ENCODE results near the gene ENGASE.

The ENGASE gene

DNA sequence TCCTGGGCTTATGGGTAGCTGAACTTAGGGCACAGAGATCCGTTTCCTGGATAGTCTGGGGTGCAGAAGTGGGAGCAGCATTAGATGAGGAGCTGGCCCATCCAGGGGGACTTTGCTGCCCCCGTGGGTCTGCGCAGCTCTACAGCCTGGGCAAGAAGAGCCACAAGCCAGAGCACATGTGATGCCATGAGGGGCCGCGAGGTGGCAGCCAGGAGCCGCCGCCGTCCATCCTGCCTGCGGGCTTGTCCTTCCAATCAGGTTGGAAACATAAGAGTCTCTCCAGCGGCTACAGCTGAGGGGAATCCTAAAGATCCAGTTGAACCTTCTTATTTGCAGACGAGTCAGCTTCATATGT lies 28.8 kb upstream of the ENGASE start:
- no peak overlapping the region for H3K4me2 ChIP-seq (ENCODE audit: low read length)
- no peak overlapping the region for H3K56ac ChIP-seq (ENCODE audit: low read length)
- DNase-seq, result peak; percentile 74
- no peak overlapping the region for H2BK15ac ChIP-seq (replicated peaks; ENCODE audit: low read depth)
- no peaks in the 10 kb centered on the region for H3K36me3 ChIP-seq (ENCODE audit: control insufficient read depth, insufficient read depth, low read length)
- no peak overlapping the region for H3K23ac ChIP-seq (ENCODE audit: low read length)
- no peaks in the 10 kb centered on the region for H3K79me1 ChIP-seq (ENCODE audit: low read length)
- no peaks in the 10 kb centered on the region for H3K27me3 ChIP-seq (ENCODE audit: insufficient read depth, low read length, poor library complexity)
- no CpG with 5 or more reads among the region's 11 CpGs for WGBS (ENCODE audit: extremely low coverage, insufficient coverage, low lambda C conversion rate)
- no peak overlapping the region for H3K4ac ChIP-seq (ENCODE audit: low read depth, low read length)
- H3K4me3 ChIP-seq (ENCODE audit: low read length), result no peak overlapping the region
- H3K79me2 ChIP-seq (ENCODE audit: control insufficient read depth, insufficient read depth, low read length), result no peaks in the 10 kb centered on the region
- H2BK5ac ChIP-seq (ENCODE audit: low read length), result no peak overlapping the region
- no peak overlapping the region for H4K8ac ChIP-seq (ENCODE audit: low read depth, low read length)
- no peak overlapping the region for H3K9ac ChIP-seq (ENCODE audit: low read length)
- H3K27ac ChIP-seq (ENCODE audit: low read depth, low read length), result no peak overlapping the region
- H2AK5ac ChIP-seq (ENCODE audit: low read length), result no peak overlapping the region
- H2BK120ac ChIP-seq (ENCODE audit: low read depth, low read length), result no peak overlapping the region
- H3K4me1 ChIP-seq (ENCODE audit: control insufficient read depth, low read depth, low read length), result no peaks in the 10 kb centered on the region
- H4K5ac ChIP-seq (ENCODE audit: low read length), result no peak overlapping the region
- H3K18ac ChIP-seq (ENCODE audit: low read length), result no peak overlapping the region

DNA sequence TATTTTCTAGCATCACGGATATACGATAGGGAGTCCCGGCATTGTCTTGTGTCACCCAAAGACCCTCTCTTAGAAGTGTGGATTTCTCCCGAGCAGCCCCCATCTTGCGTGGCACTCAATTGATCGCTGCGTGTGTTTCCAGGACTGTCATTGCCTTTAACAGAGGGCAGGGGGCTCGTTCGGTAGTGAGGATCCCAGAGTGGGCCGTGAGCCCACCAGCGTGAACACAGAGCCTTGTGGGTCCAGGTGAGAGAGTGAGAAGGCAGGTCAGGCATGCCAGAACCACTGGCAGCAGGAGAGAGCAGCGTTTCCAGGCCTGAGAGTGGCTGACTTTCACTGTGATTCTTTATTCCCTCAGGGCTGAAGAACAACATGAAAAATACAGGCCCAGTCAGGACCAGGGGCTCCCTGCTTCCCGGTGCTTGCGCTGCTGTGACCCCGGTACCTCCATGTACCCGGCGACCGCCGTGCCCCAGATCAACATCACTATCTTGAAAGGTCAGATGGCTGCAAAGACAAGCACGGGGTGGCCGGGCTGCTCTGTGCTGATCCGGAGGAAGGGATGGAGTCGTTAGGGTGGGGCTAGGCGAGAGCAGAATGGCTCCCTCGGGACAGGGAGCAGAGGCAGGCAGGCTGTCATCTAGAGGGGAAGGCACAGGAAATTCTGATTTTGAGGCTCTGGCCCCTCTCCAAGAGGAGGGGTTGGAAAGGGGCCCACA lies 28.3 kb upstream of the ENGASE start:
- no peaks in the 10 kb centered on the region for H3K79me1 ChIP-seq (ENCODE audit: low read length)

DNA sequence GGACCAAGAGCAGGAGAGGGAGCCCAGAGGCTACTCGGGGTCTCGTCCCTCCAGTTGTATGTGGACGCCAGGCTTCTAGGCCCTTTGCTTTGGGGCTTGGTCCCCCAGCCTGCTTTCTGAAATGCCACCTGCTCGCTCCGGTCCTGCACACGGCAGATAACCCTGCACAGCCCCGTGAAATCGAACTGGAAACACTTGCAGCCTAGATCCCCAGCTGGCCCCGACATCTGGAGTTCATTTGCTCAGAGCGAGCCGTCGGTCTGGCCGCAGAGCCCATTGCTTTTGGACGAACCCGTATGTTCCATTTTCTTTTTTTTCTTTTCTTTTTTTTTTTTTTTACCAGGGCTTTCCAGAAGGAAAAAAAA lies 27.7 kb upstream of the ENGASE start:
- no CpG with 5 or more reads among the region's 15 CpGs for WGBS (ENCODE audit: extremely low coverage, insufficient coverage, low lambda C conversion rate)
- no peak overlapping the region for H3K4me3 ChIP-seq (ENCODE audit: low read length)
- H3K4ac ChIP-seq (ENCODE audit: low read depth, low read length), result no peak overlapping the region
- H2BK5ac ChIP-seq (ENCODE audit: low read length), result no peak overlapping the region
- H3K4me1 ChIP-seq (ENCODE audit: control insufficient read depth, low read depth, low read length), result no peaks in the 10 kb centered on the region
- no peak overlapping the region for H3K23ac ChIP-seq (ENCODE audit: low read length)
- no peak overlapping the region for H3K56ac ChIP-seq (ENCODE audit: low read length)
- no peak overlapping the region for H2BK15ac ChIP-seq (replicated peaks; ENCODE audit: low read depth)
- no peaks in the 10 kb centered on the region for H3K79me2 ChIP-seq (ENCODE audit: control insufficient read depth, insufficient read depth, low read length)
- no peaks in the 10 kb centered on the region for H3K36me3 ChIP-seq (ENCODE audit: control insufficient read depth, insufficient read depth, low read length)
- no peak overlapping the region for H2BK120ac ChIP-seq (ENCODE audit: low read depth, low read length)
- no peaks in the 10 kb centered on the region for H3K27me3 ChIP-seq (ENCODE audit: insufficient read depth, low read length, poor library complexity)
- no peak overlapping the region for H2AK5ac ChIP-seq (ENCODE audit: low read length)
- no peak overlapping the region for H4K8ac ChIP-seq (ENCODE audit: low read depth, low read length)
- H3K18ac ChIP-seq (ENCODE audit: low read length), result no peak overlapping the region
- H3K79me1 ChIP-seq (ENCODE audit: low read length), result no peaks in the 10 kb centered on the region
- H3K9ac ChIP-seq (ENCODE audit: low read length), result no peak overlapping the region
- DNase-seq, result no peak
- H3K27ac ChIP-seq (ENCODE audit: low read depth, low read length), result no peak overlapping the region
- H3K4me2 ChIP-seq (ENCODE audit: low read length), result no peak overlapping the region
- H4K5ac ChIP-seq (ENCODE audit: low read length), result no peak overlapping the region

More for the DNA sequence above, 28.3 kb upstream of the ENGASE start:
- Histone ChIP-seq H2BK120ac (ENCODE audit: low read depth, low read length) (no peak overlapping the region), H3K27ac (ENCODE audit: low read depth, low read length) (no peak overlapping the region), H3K36me3 (ENCODE audit: control insufficient read depth, insufficient read depth, low read length) (no peaks in the 10 kb centered on the region), H3K4me2 (ENCODE audit: low read length) (no peak overlapping the region), H3K18ac (ENCODE audit: low read length) (no peak overlapping the region), H4K8ac (ENCODE audit: low read depth, low read length) (no peak overlapping the region), H3K9ac (ENCODE audit: low read length) (no peak overlapping the region), H4K5ac (ENCODE audit: low read length) (no peak overlapping the region), H2BK15ac (replicated peaks; ENCODE audit: low read depth) (no peak overlapping the region), H3K56ac (ENCODE audit: low read length) (no peak overlapping the region), H3K79me2 (ENCODE audit: control insufficient read depth, insufficient read depth, low read length) (no peaks in the 10 kb centered on the region), H2AK5ac (ENCODE audit: low read length) (no peak overlapping the region), H3K4me3 (ENCODE audit: low read length) (no peak overlapping the region), H3K4me1 (ENCODE audit: control insufficient read depth, low read depth, low read length) (no peaks in the 10 kb centered on the region), H3K4ac (ENCODE audit: low read depth, low read length) (no peak overlapping the region), H3K27me3 (ENCODE audit: insufficient read depth, low read length, poor library complexity) (no peaks in the 10 kb centered on the region), H3K23ac (ENCODE audit: low read length) (no peak overlapping the region), H2BK5ac (ENCODE audit: low read length) (no peak overlapping the region)
- DNase-seq, result no peak
- WGBS (ENCODE audit: extremely low coverage, insufficient coverage, low lambda C conversion rate), result no CpG with 5 or more reads among the region's 25 CpGs

DNA sequence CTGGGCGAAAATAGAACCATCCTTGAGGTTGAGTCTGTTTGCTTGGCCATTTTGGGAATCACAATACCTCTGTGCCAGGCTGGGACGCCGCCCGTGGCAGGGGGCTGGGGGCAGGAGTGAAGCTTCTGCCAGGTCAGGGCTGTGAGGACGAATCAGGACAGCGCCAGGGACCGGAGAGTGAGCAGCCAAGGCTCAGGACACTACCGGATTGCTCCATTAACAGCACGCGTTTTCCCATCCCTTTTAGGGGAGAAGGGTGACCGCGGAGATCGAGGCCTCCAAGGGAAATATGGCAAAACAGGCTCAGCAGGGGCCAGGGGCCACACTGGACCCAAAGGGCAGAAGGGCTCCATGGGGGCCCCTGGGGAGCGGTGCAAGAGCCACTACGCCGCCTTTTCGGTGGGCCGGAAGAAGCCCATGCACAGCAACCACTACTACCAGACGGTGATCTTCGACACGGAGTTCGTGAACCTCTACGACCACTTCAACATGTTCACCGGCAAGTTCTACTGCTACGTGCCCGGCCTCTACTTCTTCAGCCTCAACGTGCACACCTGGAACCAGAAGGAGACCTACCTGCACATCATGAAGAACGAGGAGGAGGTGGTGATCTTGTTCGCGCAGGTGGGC lies 27.2 kb upstream of the ENGASE start:
- Histone ChIP-seq H2BK15ac (replicated peaks; ENCODE audit: low read depth) (no peak overlapping the region), H3K36me3 (ENCODE audit: control insufficient read depth, insufficient read depth, low read length) (no peaks in the 10 kb centered on the region), H2AK5ac (ENCODE audit: low read length) (no peak overlapping the region), H3K79me1 (ENCODE audit: low read length) (no peaks in the 10 kb centered on the region), H3K23ac (ENCODE audit: low read length) (no peak overlapping the region), H3K27me3 (ENCODE audit: insufficient read depth, low read length, poor library complexity) (no peaks in the 10 kb centered on the region), H3K56ac (ENCODE audit: low read length) (no peak overlapping the region), H2BK120ac (ENCODE audit: low read depth, low read length) (no peak overlapping the region), H3K18ac (ENCODE audit: low read length) (no peak overlapping the region), H2BK5ac (ENCODE audit: low read length) (no peak overlapping the region), H3K9ac (ENCODE audit: low read length) (no peak overlapping the region), H4K8ac (ENCODE audit: low read depth, low read length) (no peak overlapping the region), H3K4me1 (ENCODE audit: control insufficient read depth, low read depth, low read length) (no peaks in the 10 kb centered on the region), H3K4ac (ENCODE audit: low read depth, low read length) (no peak overlapping the region), H3K4me3 (ENCODE audit: low read length) (no peak overlapping the region), H3K79me2 (ENCODE audit: control insufficient read depth, insufficient read depth, low read length) (no peaks in the 10 kb centered on the region), H3K4me2 (ENCODE audit: low read length) (no peak overlapping the region), H4K5ac (ENCODE audit: low read length) (no peak overlapping the region), H3K27ac (ENCODE audit: low read depth, low read length) (no peak overlapping the region)
- WGBS (ENCODE audit: extremely low coverage, insufficient coverage, low lambda C conversion rate), result no CpG with 5 or more reads among the region's 30 CpGs
- no peak for DNase-seq

DNA sequence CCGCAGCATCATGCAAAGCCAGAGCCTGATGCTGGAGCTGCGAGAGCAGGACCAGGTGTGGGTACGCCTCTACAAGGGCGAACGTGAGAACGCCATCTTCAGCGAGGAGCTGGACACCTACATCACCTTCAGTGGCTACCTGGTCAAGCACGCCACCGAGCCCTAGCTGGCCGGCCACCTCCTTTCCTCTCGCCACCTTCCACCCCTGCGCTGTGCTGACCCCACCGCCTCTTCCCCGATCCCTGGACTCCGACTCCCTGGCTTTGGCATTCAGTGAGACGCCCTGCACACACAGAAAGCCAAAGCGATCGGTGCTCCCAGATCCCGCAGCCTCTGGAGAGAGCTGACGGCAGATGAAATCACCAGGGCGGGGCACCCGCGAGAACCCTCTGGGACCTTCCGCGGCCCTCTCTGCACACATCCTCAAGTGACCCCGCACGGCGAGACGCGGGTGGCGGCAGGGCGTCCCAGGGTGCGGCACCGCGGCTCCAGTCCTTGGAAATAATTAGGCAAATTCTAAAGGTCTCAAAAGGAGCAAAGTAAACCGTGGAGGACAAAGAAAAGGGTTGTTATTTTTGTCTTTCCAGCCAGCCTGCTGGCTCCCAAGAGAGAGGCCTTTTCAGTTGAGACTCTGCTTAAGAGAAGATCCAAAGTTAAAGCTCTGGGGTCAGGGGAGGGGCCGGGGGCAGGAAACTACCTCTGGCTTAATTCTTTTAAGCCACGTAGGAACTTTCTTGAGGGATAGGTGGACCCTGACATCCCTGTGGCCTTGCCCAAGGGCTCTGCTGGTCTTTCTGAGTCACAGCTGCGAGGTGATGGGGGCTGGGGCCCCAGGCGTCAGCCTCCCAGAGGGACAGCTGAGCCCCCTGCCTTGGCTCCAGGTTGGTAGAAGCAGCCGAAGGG lies 26.4 kb upstream of the ENGASE start:
- H3K4ac ChIP-seq (ENCODE audit: low read depth, low read length), result no peak overlapping the region
- H3K27ac ChIP-seq (ENCODE audit: low read depth, low read length), result no peak overlapping the region
- H3K4me3 ChIP-seq (ENCODE audit: low read length), result no peak overlapping the region
- H3K79me2 ChIP-seq (ENCODE audit: control insufficient read depth, insufficient read depth, low read length), result no peaks in the 10 kb centered on the region
- H3K4me1 ChIP-seq (ENCODE audit: control insufficient read depth, low read depth, low read length), result no peaks in the 10 kb centered on the region
- no peak overlapping the region for H3K18ac ChIP-seq (ENCODE audit: low read length)
- H3K23ac ChIP-seq (ENCODE audit: low read length), result no peak overlapping the region
- no peak overlapping the region for H2BK15ac ChIP-seq (replicated peaks; ENCODE audit: low read depth)
- H3K27me3 ChIP-seq (ENCODE audit: insufficient read depth, low read length, poor library complexity), result no peaks in the 10 kb centered on the region
- no peak overlapping the region for H3K4me2 ChIP-seq (ENCODE audit: low read length)
- no peak overlapping the region for H2AK5ac ChIP-seq (ENCODE audit: low read length)
- no peak overlapping the region for H3K56ac ChIP-seq (ENCODE audit: low read length)
- no peak overlapping the region for H2BK5ac ChIP-seq (ENCODE audit: low read length)
- no peaks in the 10 kb centered on the region for H3K79me1 ChIP-seq (ENCODE audit: low read length)
- no peak overlapping the region for H4K5ac ChIP-seq (ENCODE audit: low read length)
- WGBS (ENCODE audit: extremely low coverage, insufficient coverage, low lambda C conversion rate), result no CpG with 5 or more reads among the region's 41 CpGs
- H3K36me3 ChIP-seq (ENCODE audit: control insufficient read depth, insufficient read depth, low read length), result no peaks in the 10 kb centered on the region
- no peak overlapping the region for H3K9ac ChIP-seq (ENCODE audit: low read length)
- no peak for DNase-seq
- no peak overlapping the region for H4K8ac ChIP-seq (ENCODE audit: low read depth, low read length)
- no peak overlapping the region for H2BK120ac ChIP-seq (ENCODE audit: low read depth, low read length)

Data from mesendoderm (in vitro differentiated cells).